ENCODE data around the gene CAMK1D. TPM values are rescaled to one million over a fixed set of nuclear protein-coding genes. Genes with fewer than 3 reads are reported as not detected.
A peak's percentile ranks its signal among the peaks of the same experiment; 100 is the strongest.
"Not testable (repeated sequence)": the region's sequence is repeated elsewhere in the genome, so short reads cannot be mapped to it uniquely, and the experiment has no call there.

Gene CAMK1D
- total RNA-seq, 1 experiment from 2014 or later, result 3.9 TPM

- DNase-seq (ENCODE audit: low read depth), result no peak
Observed at GRCh38 chr10:12711350-12711708, 362.0 kb downstream of the CAMK1D start.

GRCh38 chr10:12712293-12712983, 363.1 kb downstream of the CAMK1D start:
- peak; percentile 60 for DNase-seq (ENCODE audit: low read depth)

DNA sequence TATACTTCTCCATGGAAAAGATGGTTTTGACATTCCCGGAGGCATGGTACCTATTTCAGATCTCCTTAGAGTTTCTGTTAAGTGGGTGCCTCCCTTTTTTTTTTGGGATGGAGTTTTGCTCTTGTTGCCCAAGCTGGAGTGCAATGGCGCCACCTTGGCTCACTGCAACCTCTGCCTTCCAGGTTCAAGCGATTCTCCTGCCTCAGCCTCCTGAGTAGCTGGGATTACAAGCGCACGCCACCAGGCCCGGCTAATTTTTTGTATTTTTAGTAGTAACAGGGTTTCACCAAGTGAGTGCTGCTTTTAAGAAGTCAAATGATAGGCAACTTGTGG, 363.6 kb downstream of the CAMK1D start:
- DNase-seq (ENCODE audit: low read depth), result not testable (repeated sequence)

GRCh38 chr10:12716042-12716441, 366.7 kb downstream of the CAMK1D start:
- no peak for DNase-seq (ENCODE audit: low read depth)

DNA sequence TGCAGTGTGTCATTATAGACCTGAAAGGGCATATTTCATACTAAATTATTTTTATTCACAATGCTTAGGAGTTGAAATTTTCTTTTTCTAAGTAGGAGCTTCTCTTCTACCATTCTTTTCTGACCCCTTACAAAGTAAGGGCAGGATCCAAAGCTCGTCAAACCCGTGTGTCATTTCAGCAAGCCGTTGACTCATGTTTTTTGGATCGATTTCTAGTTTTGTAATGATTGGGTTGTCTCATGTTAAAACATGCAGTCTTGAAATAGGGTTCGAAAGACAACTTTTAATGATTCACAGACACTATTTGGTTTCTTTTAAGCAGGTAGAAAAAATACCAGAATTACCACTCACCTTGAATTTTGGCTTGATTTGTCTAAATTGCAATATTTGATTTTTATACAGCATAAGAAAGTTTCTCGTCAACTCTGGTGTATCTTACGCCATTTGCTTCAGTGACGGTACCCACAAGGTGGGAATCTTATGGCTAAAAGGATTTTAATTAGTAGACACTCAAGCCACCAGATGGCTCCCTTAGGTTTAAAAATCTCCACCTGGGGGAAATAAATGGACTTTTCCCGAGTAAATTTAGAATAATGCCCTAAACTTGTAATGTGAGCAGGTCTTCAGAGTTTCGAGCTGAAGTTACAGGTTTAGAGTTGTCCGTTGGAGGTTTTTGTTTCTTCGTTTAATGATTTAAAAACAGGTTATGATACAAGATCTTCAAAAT, 368.8 kb downstream of the CAMK1D start:
- DNase-seq (ENCODE audit: low read depth), result no peak

- peak; percentile 51 for DNase-seq (ENCODE audit: low read depth)
Observed at GRCh38 chr10:12719365-12719764, 370.0 kb downstream of the CAMK1D start.

GRCh38 chr10:12720217-12720981, 371.1 kb downstream of the CAMK1D start:
- peak; percentile 93 for DNase-seq (ENCODE audit: low read depth)

- no peak for DNase-seq (ENCODE audit: low read depth)
Observed at GRCh38 chr10:12721334-12721733, 372.0 kb downstream of the CAMK1D start.

DNA sequence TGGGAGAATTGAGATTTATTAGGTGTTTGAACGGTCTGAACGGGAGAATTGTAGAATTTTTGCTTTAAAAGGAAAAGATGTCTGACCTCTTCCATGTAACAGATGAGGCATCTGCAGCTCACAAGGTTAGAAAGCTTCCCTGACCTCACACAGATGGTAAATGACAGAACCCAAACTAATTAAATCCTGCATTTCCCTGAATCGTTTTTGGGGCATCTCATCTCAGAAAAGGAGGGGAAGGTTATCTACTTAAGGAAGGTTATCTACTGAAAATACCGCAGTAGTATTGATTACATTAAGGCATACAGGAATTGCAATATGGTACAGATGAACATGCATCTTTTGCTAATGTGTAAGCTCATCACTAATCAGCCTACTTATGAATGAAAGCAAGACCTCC, 373.9 kb downstream of the CAMK1D start:
- DNase-seq (ENCODE audit: low read depth), result no peak

DNA sequence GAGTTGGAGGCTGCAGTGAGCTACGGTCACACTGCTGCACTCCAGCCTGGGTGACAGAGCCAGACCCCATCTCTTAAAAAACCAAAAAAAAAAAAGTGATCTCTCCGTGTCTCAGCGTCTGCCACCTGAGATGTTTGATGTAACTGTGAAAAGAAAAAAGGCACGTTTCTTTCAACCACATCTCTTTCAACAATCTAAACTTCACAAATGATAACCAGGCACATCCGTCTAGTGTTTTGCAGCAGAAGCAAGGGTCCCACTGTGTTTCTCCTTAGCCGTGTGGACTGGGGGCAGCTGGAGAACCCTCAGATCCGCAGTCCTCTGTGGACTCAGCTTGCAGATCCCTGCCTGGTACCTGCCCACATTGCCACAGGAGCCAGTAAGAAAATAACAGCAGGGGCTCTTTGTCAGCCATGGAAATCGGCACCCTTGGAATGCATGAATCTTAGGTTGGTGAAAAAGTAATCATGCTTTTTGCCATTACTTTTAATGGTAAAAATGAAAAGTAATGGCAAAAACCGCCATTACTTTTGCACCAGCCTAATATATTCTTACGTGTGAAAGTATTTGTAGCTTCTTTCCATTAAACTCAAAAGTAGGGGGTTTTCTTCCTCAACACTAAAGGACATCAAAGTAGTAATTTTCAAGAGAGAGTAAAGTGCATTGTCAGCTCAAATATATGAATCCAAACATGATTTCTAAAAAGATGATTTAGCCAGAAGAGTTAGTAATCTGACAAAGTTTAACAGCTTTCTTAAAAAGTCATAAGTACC, 375.6 kb downstream of the CAMK1D start:
- no peak for DNase-seq (ENCODE audit: low read depth)

DNA sequence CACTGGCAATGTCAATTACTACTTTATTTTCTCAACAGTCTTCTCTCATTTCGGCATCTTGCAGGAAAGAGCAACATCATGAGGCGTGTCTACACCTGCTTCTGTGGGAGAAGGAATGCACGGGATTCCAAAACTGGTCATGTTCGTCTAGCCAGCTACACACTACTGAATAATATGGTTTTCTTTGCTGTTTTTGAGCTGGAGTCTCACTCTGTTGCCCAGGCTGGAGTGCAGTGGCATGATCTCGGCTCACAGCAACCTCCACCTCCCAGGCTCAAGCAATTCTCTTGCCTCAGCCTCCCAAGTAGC, 376.2 kb downstream of the CAMK1D start:
- not testable (repeated sequence) for DNase-seq (ENCODE audit: low read depth)

- DNase-seq (ENCODE audit: low read depth), result peak; percentile 30
Observed at GRCh38 chr10:12726971-12727831, 377.9 kb downstream of the CAMK1D start.

DNA sequence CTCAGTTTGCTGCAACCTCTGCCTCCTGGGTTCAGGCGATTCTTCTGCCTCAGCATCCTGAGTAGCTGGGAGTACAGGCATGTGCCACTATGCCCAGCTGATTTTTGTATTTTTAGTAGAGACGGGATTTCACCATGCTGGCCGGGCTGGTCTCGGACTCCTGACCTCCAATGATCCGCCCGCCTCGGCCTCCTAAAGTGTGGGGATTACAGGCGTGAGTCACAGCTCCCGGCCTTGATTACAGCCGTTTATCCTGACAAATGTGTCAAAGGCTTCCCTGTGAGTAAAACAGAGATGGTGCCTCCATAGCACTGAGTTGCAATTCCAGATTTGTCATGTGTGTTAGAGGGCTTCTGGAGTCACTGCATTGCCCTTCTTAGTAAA, 378.5 kb downstream of the CAMK1D start:
- peak; percentile 34 for DNase-seq (ENCODE audit: low read depth)

- no peak for DNase-seq (ENCODE audit: low read depth)
Observed at GRCh38 chr10:12728494-12728893, 379.1 kb downstream of the CAMK1D start.

- DNase-seq (ENCODE audit: low read depth), result no peak
Observed at GRCh38 chr10:12729885-12730284, 380.5 kb downstream of the CAMK1D start.

GRCh38 chr10:12730809-12731519, 381.6 kb downstream of the CAMK1D start:
- DNase-seq (ENCODE audit: low read depth), result no peak

- DNase-seq (ENCODE audit: low read depth), result no peak
Observed at GRCh38 chr10:12733271-12733670, 383.9 kb downstream of the CAMK1D start.

GRCh38 chr10:12735843-12736462, 386.6 kb downstream of the CAMK1D start:
- DNase-seq (ENCODE audit: low read depth), result no peak

- DNase-seq (ENCODE audit: low read depth), result no peak
Observed at GRCh38 chr10:12740813-12741212, 391.5 kb downstream of the CAMK1D start.

DNA sequence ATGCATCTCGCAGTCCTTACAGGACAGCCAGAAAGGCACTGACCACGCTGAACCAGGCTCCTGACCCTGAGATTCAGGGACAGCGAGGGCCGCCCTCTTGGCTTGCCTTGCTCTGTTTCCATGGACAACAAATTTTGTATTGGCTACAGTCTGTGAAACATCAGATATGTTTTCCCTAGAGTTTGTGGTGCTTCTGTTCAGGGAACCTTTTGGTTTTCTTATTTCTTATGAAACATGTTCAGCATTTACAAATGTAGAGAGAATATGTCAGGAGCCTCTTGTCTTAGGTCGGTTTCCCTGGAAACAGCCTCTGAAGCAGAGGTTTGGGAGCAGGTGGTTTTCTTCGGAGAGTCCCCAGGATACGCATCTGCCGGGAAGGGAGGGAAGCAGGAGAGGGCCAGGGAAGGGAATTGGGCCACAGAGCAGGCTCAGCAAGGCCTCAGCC, 392.0 kb downstream of the CAMK1D start:
- DNase-seq (ENCODE audit: low read depth), result no peak

Measured in HT1080 (cell line).